ENCODE measurements around the gene MESP1.

MESP1 gene

DNA sequence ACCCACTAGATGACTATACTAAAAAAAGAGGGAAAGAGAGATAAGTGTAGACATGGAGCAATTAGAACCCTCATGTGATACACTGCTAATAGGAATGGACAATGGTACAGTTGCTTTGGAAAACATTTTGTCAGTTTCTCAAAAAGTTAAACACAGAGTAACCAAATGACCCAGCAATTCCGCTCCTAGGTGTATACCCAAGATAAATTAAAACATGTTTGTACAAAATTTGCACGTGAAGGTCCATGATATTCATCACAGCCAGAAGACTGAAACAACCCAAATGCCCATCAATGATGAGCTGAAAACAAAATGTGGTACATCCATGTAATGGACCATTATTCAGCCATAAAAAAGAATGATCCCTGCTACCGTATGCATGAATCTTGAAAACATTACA lies 36.9 kb upstream of the MESP1 start:
- Histone ChIP-seq H4K20me1 (ENCODE audit: insufficient read depth, low read length, poor library complexity, severe bottlenecking) (no peaks in the 10 kb centered on the region), H3K36me3 (ENCODE audit: insufficient read depth, low read length) (no peaks in the 10 kb centered on the region), H3K4me1 (ENCODE audit: insufficient read depth, low read length, poor library complexity, severe bottlenecking) (no peaks in the 10 kb centered on the region)

DNA sequence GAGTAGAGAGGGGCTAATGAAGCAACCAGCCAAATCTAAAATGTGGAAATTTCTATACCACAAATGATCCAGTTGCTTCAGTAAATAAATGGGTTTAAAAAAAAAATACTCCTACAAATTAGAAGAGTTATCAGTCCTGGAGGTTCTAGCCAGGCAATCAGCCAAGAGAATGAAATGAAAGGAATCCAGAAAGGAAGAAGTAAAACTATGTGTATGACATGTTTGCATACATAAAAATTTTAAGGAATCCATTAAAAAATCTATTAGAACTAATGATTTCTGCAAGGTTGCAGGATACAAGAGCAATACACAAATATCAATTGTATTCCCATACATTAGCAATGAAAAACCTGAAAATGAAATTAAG lies 34.7 kb upstream of the MESP1 start:
- Histone ChIP-seq H3K36me3 (ENCODE audit: insufficient read depth, low read length) (no peaks in the 10 kb centered on the region), H3K4me3 (ENCODE audit: low read length, poor library complexity, severe bottlenecking) (no peak overlapping the region), H3K9me2 (replicated peaks; ENCODE audit: low read depth, low read length) (no peaks in the 10 kb centered on the region), H3K4me1 (ENCODE audit: insufficient read depth, low read length, poor library complexity, severe bottlenecking) (no peaks in the 10 kb centered on the region), H3K4me2 (ENCODE audit: low read depth, low read length, poor library complexity, severe bottlenecking) (no peak overlapping the region), H3K9ac (ENCODE audit: low read depth, low read length, poor library complexity, severe bottlenecking) (no peak overlapping the region), H3F3A (ENCODE audit: low read depth) (no peaks in the 10 kb centered on the region), H4K20me1 (ENCODE audit: insufficient read depth, low read length, poor library complexity, severe bottlenecking) (no peaks in the 10 kb centered on the region), H3K79me2 (ENCODE audit: insufficient read depth, low read length) (no peaks in the 10 kb centered on the region), H3K27me3 (ENCODE audit: insufficient read depth, low read length, poor library complexity, severe bottlenecking) (no peaks in the 10 kb centered on the region), H2AFZ (ENCODE audit: low read length) (no peak overlapping the region), H3K9me3 (ENCODE audit: insufficient read depth, low read depth, low read length) (no peaks in the 10 kb centered on the region)
- TF ChIP-seq EZH2phosphoT487 (IDR thresholded peaks at IDR 0.05; ENCODE audit: borderline replicate concordance), result no peak
- TF ChIP-seq, protein P1, sequence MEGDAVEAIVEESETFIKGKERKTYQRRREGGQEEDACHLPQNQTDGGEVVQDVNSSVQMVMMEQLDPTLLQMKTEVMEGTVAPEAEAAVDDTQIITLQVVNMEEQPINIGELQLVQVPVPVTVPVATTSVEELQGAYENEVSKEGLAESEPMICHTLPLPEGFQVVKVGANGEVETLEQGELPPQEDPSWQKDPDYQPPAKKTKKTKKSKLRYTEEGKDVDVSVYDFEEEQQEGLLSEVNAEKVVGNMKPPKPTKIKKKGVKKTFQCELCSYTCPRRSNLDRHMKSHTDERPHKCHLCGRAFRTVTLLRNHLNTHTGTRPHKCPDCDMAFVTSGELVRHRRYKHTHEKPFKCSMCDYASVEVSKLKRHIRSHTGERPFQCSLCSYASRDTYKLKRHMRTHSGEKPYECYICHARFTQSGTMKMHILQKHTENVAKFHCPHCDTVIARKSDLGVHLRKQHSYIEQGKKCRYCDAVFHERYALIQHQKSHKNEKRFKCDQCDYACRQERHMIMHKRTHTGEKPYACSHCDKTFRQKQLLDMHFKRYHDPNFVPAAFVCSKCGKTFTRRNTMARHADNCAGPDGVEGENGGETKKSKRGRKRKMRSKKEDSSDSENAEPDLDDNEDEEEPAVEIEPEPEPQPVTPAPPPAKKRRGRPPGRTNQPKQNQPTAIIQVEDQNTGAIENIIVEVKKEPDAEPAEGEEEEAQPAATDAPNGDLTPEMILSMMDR (conservative IDR thresholded peaks at IDR 0.05; ENCODE audit: low read length), result no peak

More for the DNA sequence above, 36.9 kb upstream of the MESP1 start:
- Histone ChIP-seq H3K27me3 (ENCODE audit: insufficient read depth, low read length, poor library complexity, severe bottlenecking) (no peaks in the 10 kb centered on the region), H3K9me2 (replicated peaks; ENCODE audit: low read depth, low read length) (no peaks in the 10 kb centered on the region), H3K9me3 (ENCODE audit: insufficient read depth, low read depth, low read length) (no peaks in the 10 kb centered on the region), H2AFZ (ENCODE audit: low read length) (no peak overlapping the region), H3K79me2 (ENCODE audit: insufficient read depth, low read length) (no peaks in the 10 kb centered on the region), H3K4me3 (ENCODE audit: low read length, poor library complexity, severe bottlenecking) (no peak overlapping the region), H3F3A (ENCODE audit: low read depth) (no peaks in the 10 kb centered on the region), H3K4me2 (ENCODE audit: low read depth, low read length, poor library complexity, severe bottlenecking) (no peak overlapping the region), H3K9ac (ENCODE audit: low read depth, low read length, poor library complexity, severe bottlenecking) (no peak overlapping the region)
- TF ChIP-seq EZH2phosphoT487 (IDR thresholded peaks at IDR 0.05; ENCODE audit: borderline replicate concordance), result no peak
- TF ChIP-seq, protein P1 (conservative IDR thresholded peaks at IDR 0.05; ENCODE audit: low read length), result no peak

DNA sequence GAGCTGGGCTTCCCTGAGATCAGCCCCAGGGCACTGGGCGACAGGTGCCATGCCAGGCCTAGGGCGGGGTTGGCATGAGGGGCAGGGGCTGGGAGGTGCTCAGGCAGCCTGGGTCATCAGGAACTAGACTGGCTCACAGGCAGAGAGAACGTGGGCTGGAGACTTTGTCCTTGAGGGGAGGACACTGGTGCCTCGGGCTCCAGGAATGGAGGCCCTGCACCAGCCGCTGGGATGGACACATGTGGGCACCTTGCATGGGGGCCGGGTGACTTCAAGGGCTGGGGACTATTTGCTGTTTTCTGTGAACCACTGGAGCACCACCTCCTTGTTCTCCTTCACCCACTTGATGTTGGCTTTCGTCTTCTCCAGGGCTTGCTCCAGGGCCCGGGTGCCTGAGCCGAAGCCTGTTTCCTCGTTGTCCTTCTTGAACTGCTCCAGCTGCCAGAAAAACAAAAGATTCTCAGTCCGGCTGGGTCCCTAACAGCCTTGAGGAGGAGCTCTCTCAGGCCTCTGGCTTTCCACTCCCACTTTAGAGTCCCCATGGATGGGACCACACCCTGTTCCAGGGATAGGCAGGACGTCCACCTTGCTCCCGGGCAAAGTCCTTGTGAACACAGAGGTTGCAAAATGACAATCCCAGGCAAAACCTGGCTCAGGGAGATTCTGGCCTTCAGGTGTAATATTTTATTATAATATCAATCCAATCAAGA lies 34.2 kb upstream of the MESP1 start:
- H3K79me2 ChIP-seq (ENCODE audit: insufficient read depth, low read length), result no peaks in the 10 kb centered on the region
- TF ChIP-seq, protein P1 (conservative IDR thresholded peaks at IDR 0.05; ENCODE audit: low read length), result no peak
- TF ChIP-seq EZH2phosphoT487 (IDR thresholded peaks at IDR 0.05; ENCODE audit: borderline replicate concordance), result no peak
- H3K9me3 ChIP-seq (ENCODE audit: insufficient read depth, low read depth, low read length), result no peaks in the 10 kb centered on the region
- no peak overlapping the region for H3K9ac ChIP-seq (ENCODE audit: low read depth, low read length, poor library complexity, severe bottlenecking)
- no peaks in the 10 kb centered on the region for H3F3A ChIP-seq (ENCODE audit: low read depth)
- no peaks in the 10 kb centered on the region for H3K36me3 ChIP-seq (ENCODE audit: insufficient read depth, low read length)
- H3K9me2 ChIP-seq (replicated peaks; ENCODE audit: low read depth, low read length), result no peaks in the 10 kb centered on the region
- no peaks in the 10 kb centered on the region for H4K20me1 ChIP-seq (ENCODE audit: insufficient read depth, low read length, poor library complexity, severe bottlenecking)
- H2AFZ ChIP-seq (ENCODE audit: low read length), result no peak overlapping the region
- H3K4me1 ChIP-seq (ENCODE audit: insufficient read depth, low read length, poor library complexity, severe bottlenecking), result no peaks in the 10 kb centered on the region
- H3K4me3 ChIP-seq (ENCODE audit: low read length, poor library complexity, severe bottlenecking), result no peak overlapping the region
- H3K4me2 ChIP-seq (ENCODE audit: low read depth, low read length, poor library complexity, severe bottlenecking), result no peak overlapping the region
- no peaks in the 10 kb centered on the region for H3K27me3 ChIP-seq (ENCODE audit: insufficient read depth, low read length, poor library complexity, severe bottlenecking)
